Keratinocyte (primary cell): ENCODE data around the gene PDGFB. TPM values are rescaled to one million over a fixed set of nuclear protein-coding genes. Genes with fewer than 3 reads are reported as not detected.

Experiments
- DNase-seq: peaks from one replicate; pipeline ENCODE4 v3.0.0-alpha.2; 2011; ENCODE audit warnings: low read depth, missing footprints, low spot score
- FAIRE-seq: peaks from 2 replicates; lab custom pipeline; 2011; peaks lifted over from hg19 to GRCh38; lab: Jason Lieb, UNC
- H2AFZ ChIP-seq: 2 replicates; pipeline ENCODE4 v1.6.0; 2012; ENCODE audit warnings: low read length, control low read depth, inconsistent platforms; ENCODE audit not compliant: control insufficient read depth
- H3K27ac ChIP-seq: 2 replicates; pipeline ENCODE4 v1.5.1; 2011; ENCODE audit warnings: low read length; ENCODE audit not compliant: control insufficient read depth, insufficient read depth
- H3K27me3 ChIP-seq: 3 replicates; pipeline ENCODE4 v1.6.0; 2011; ENCODE audit warnings: low read length; ENCODE audit not compliant: control insufficient read depth, insufficient read depth; ENCODE audit errors: extremely low read depth
- H3K36me3 ChIP-seq, 2 experiments: 2 replicates in 1 of 2; 3 replicates in 1 of 2; pipeline ENCODE4 v1.5.1; 2011; ENCODE audit warnings: low read length in 2 of 2, mild to moderate bottlenecking in 1 of 2; ENCODE audit not compliant: control insufficient read depth in 2 of 2, insufficient read depth in 2 of 2; ENCODE audit errors: extremely low read depth in 1 of 2
- H3K4me1 ChIP-seq: 3 replicates; pipeline ENCODE4 v1.5.1; 2011; ENCODE audit warnings: low read length; ENCODE audit not compliant: control insufficient read depth, insufficient read depth; ENCODE audit errors: extremely low read depth
- H3K4me2 ChIP-seq: 3 replicates; pipeline ENCODE4 v1.6.0; 2011; ENCODE audit warnings: low read depth, low read length; ENCODE audit not compliant: control insufficient read depth, insufficient read depth; ENCODE audit errors: extremely low read depth
- H3K4me3 ChIP-seq, 3 experiments: fragments of 200-600 bp in 1 of 3; sonication (generic) in 1 of 3; 2 replicates in 2 of 3; 3 replicates in 1 of 3; pipeline ENCODE4 v1.5.1; 2011 to 2016; ENCODE audit warnings: low read length in 3 of 3, mild to moderate bottlenecking in 3 of 3, control low read depth in 2 of 3, inconsistent platforms in 1 of 3, low read depth in 1 of 3, mixed read lengths in 1 of 3, mixed run types in 1 of 3, moderate library complexity in 1 of 3; ENCODE audit not compliant: control insufficient read depth in 2 of 3, insufficient read depth in 2 of 3; ENCODE audit errors: extremely low read depth in 1 of 3
- H3K79me2 ChIP-seq: 2 replicates; pipeline ENCODE4 v1.6.0; 2012; ENCODE audit warnings: low read length; ENCODE audit not compliant: control insufficient read depth, insufficient read depth
- H3K9ac ChIP-seq: 3 replicates; pipeline ENCODE4 v1.6.0; 2011; ENCODE audit warnings: low read length; ENCODE audit not compliant: control insufficient read depth, insufficient read depth; ENCODE audit errors: extremely low read depth
- H3K9me1 ChIP-seq: 3 replicates; pipeline ENCODE4 v1.6.0; 2011; ENCODE audit warnings: low read length; ENCODE audit not compliant: control insufficient read depth, insufficient read depth; ENCODE audit errors: extremely low read depth
- H3K9me3 ChIP-seq: 2 replicates; pipeline ENCODE4 v1.5.1; 2012; ENCODE audit warnings: low read depth, low read length; ENCODE audit not compliant: control insufficient read depth
- H4K20me1 ChIP-seq: 3 replicates; pipeline ENCODE4 v1.6.0; 2011; ENCODE audit warnings: low read length; ENCODE audit not compliant: control insufficient read depth, insufficient read depth; ENCODE audit errors: extremely low read depth
- CTCF ChIP-seq, 3 experiments: IDR thresholded peaks in 1 of 3; conservative IDR thresholded peaks in 1 of 3; optimal IDR thresholded peaks in 1 of 3; 2 replicates in 2 of 3; 3 replicates in 1 of 3; pipeline versions ENCODE3 to v1.5.1; 2011; ENCODE audit warnings: low read length in 3 of 3, mild to moderate bottlenecking in 3 of 3, moderate library complexity in 2 of 3, control low read depth in 1 of 3, inconsistent platforms in 1 of 3; ENCODE audit not compliant: insufficient read depth in 2 of 3; ENCODE audit errors: extremely low read depth in 1 of 3
- EZH2 ChIP-seq: IDR thresholded peaks from one replicate; pipeline ENCODE4 v1.6.1; 2012; ENCODE audit warnings: inconsistent platforms, mild to moderate bottlenecking, low read length, moderate library complexity
- dilution Hi-C: fragments of 300-500 bp; cut with MboI; formaldehyde crosslinking; loops from one replicate; pipeline ENCODE4 v1.7.0; 2020; ENCODE audit warnings: low sequenced_read_pairs; ENCODE audit not compliant: extremely low pct_ligation_motif_present
- polyA plus RNA-seq, 5 experiments: library from polyadenylated mRNA; depleted of rRNA in 3 of 5; stranded (reverse) in 3 of 5; stranded (forward) in 1 of 5; unstranded in 1 of 5; fragments of >200 nt; gene quantifications; 1 replicate in 1 of 5; 2 replicates in 3 of 5; 3 replicates in 1 of 5; pipeline versions ENCODE4 v1.2.1 to v1.2.3, GENCODE V29; 2011 to 2012; ENCODE audit warnings: missing spikeins in 2 of 5, low read depth in 1 of 5, low replicate concordance in 1 of 5

PDGFB gene
- polyA plus RNA-seq, 1 donor (not counting 4 experiments of a cell fraction or from before 2014, with no cell fraction given): 6.0 TPM

- peaks cover 62% of the 10 kb centered on the region for H3K4me1 ChIP-seq
- H3K79me2 ChIP-seq: peaks cover 28% of the 10 kb centered on the region
- no peaks in the 10 kb centered on the region for H3K27me3 ChIP-seq
- dilution Hi-C loops: no loop called here
- no peaks in the 10 kb centered on the region for H3K9me3 ChIP-seq
- DNase-seq (no peak), FAIRE-seq (peak; percentile 77)
- H3K4me2 ChIP-seq: peak overlapping the region; percentile 72
- H3K27ac ChIP-seq: peak overlapping the region; percentile 57
- TF ChIP-seq CTCF (optimal IDR thresholded peaks at IDR 0.05 in 1 of 3, IDR thresholded peaks at IDR 0.05 in 1 of 3, conservative IDR thresholded peaks at IDR 0.05 in 1 of 3; ENCODE audit: extremely low read depth in 1 of 3, insufficient read depth in 2 of 3, low read length in 3 of 3): no peak
- H4K20me1 ChIP-seq: no peaks in the 10 kb centered on the region
- no peak overlapping the region for H2AFZ ChIP-seq
- peak overlapping the region in 1 of 3 experiments; percentile 5 for H3K4me3 ChIP-seq
- H3K36me3 ChIP-seq: no peaks in the 10 kb centered on the region
- H3K9ac ChIP-seq: peak overlapping the region; percentile 51
- no peaks in the 10 kb centered on the region for H3K9me1 ChIP-seq
Measured at GRCh38 chr22:39239561-39240423, 5.0 kb downstream of the PDGFB start.

- Histone ChIP-seq H3K4me3 (no peak overlapping the region), H2AFZ (no peak overlapping the region), H3K4me1 (peaks cover 62% of the 10 kb centered on the region), H3K36me3 (peaks cover 0 to 2% of the 10 kb centered on the region in 2 experiments), H3K9ac (no peak overlapping the region), H3K9me3 (no peaks in the 10 kb centered on the region), H3K27me3 (no peaks in the 10 kb centered on the region), H3K27ac (no peak overlapping the region), H3K4me2 (no peak overlapping the region), H4K20me1 (no peaks in the 10 kb centered on the region), H3K9me1 (no peaks in the 10 kb centered on the region), H3K79me2 (peaks cover 28% of the 10 kb centered on the region)
- no peak for TF ChIP-seq EZH2
- TF ChIP-seq CTCF (optimal IDR thresholded peaks at IDR 0.05 in 1 of 3, IDR thresholded peaks at IDR 0.05 in 1 of 3, conservative IDR thresholded peaks at IDR 0.05 in 1 of 3; ENCODE audit: extremely low read depth in 1 of 3, insufficient read depth in 2 of 3, low read length in 3 of 3): no peak
- dilution Hi-C loops: no loop called here
- FAIRE-seq (peak; percentile 17), DNase-seq (no peak)
Measured at GRCh38 chr22:39238966-39239505, 5.7 kb downstream of the PDGFB start.
